Trophoblast cell (in vitro differentiated cells and primary cell): ENCODE measurements around the gene GGT7.

ENCODE experiments used
- DNase-seq, 2 donors: peaks; one replicate each; pipeline ENCODE4 v3.0.0-alpha.2; 2016
- H2AFZ ChIP-seq: 2 replicates; pipeline ENCODE4 v1.6.1; 2013; ENCODE audit warnings: low read length, moderate library complexity, mild to moderate bottlenecking; ENCODE audit not compliant: insufficient read depth, poor library complexity
- H2AK5ac ChIP-seq: 2 replicates; pipeline ENCODE4 v1.6.1; 2013; ENCODE audit warnings: mild to moderate bottlenecking, low read length
- H2BK120ac ChIP-seq: 2 replicates; pipeline ENCODE4 v1.6.1; 2013; ENCODE audit warnings: low read length, mild to moderate bottlenecking, moderate library complexity; ENCODE audit not compliant: insufficient read depth, poor library complexity
- H2BK12ac ChIP-seq: 2 replicates; pipeline ENCODE4 v1.6.1; 2013; ENCODE audit warnings: mild to moderate bottlenecking, low read length, moderate library complexity
- H2BK5ac ChIP-seq: 2 replicates; pipeline ENCODE4 v1.6.1; 2013; ENCODE audit warnings: low read length, low read depth, moderate library complexity, mild to moderate bottlenecking; ENCODE audit not compliant: poor library complexity
- H3K14ac ChIP-seq: 2 replicates; pipeline ENCODE4 v1.6.1; 2013; ENCODE audit warnings: mild to moderate bottlenecking, low read length
- H3K18ac ChIP-seq: 2 replicates; pipeline ENCODE4 v1.6.1; 2013; ENCODE audit warnings: mild to moderate bottlenecking, low read length
- H3K23ac ChIP-seq: 2 replicates; pipeline ENCODE4 v1.6.1; 2013; ENCODE audit warnings: low read length
- H3K27ac ChIP-seq: 2 replicates; pipeline ENCODE4 v1.5.1; 2013; ENCODE audit warnings: low read depth, mild to moderate bottlenecking, inconsistent platforms, low read length, moderate library complexity
- H3K27me3 ChIP-seq: 2 replicates; pipeline ENCODE4 v1.6.1; 2013; ENCODE audit warnings: inconsistent platforms, mild to moderate bottlenecking, low read length, moderate library complexity; ENCODE audit not compliant: insufficient read depth
- H3K36me3 ChIP-seq, 2 experiments: 1 replicate in 1 of 2; 2 replicates in 1 of 2; pipeline ENCODE4 v1.6.1; 2013; ENCODE audit warnings: low read length in 2 of 2, mild to moderate bottlenecking in 2 of 2, moderate library complexity in 1 of 2; ENCODE audit not compliant: insufficient read depth in 2 of 2, control insufficient read depth in 1 of 2
- H3K4ac ChIP-seq: 2 replicates; pipeline ENCODE4 v1.6.1; 2013; ENCODE audit warnings: low read depth, mild to moderate bottlenecking, low read length, moderate library complexity
- H3K4me1 ChIP-seq, 2 experiments: 1 replicate in 1 of 2; 2 replicates in 1 of 2; pipeline ENCODE4 v1.6.1; 2013; ENCODE audit warnings: low read length in 2 of 2, mild to moderate bottlenecking in 2 of 2, moderate library complexity in 1 of 2; ENCODE audit not compliant: insufficient read depth in 2 of 2, control insufficient read depth in 1 of 2
- H3K4me2 ChIP-seq: 2 replicates; pipeline ENCODE4 v1.6.1; 2013; ENCODE audit warnings: inconsistent platforms, mild to moderate bottlenecking, low read length, moderate library complexity
- H3K4me3 ChIP-seq: 2 replicates; pipeline ENCODE4 v1.5.1; 2013; ENCODE audit warnings: mild to moderate bottlenecking, low read depth, low read length, inconsistent platforms
- H3K79me1 ChIP-seq: one replicate; pipeline ENCODE4 v1.6.1; 2013; ENCODE audit warnings: low read length
- H3K79me2 ChIP-seq: 2 replicates; pipeline ENCODE4 v1.6.1; 2013; ENCODE audit warnings: low read length, mild to moderate bottlenecking; ENCODE audit not compliant: control insufficient read depth, insufficient read depth, poor library complexity
- H3K9ac ChIP-seq: 2 replicates; pipeline ENCODE4 v1.6.1; 2013; ENCODE audit warnings: mild to moderate bottlenecking, low read length
- H3K9me3 ChIP-seq: 2 replicates; pipeline ENCODE4 v1.6.1; 2013; ENCODE audit warnings: low read depth, mild to moderate bottlenecking, control low read depth, inconsistent platforms, low read length; ENCODE audit not compliant: insufficient read depth
- H4K12ac ChIP-seq: 2 replicates; pipeline ENCODE4 v1.6.1; 2013; ENCODE audit warnings: low read depth, mild to moderate bottlenecking, low read length, moderate library complexity
- H4K8ac ChIP-seq: 2 replicates; pipeline ENCODE4 v1.6.1; 2013; ENCODE audit warnings: low read depth, mild to moderate bottlenecking, low read length, moderate library complexity
- H4K91ac ChIP-seq: one replicate; pipeline ENCODE4 v1.6.1; 2013; ENCODE audit warnings: low read depth, mild to moderate bottlenecking, low read length, moderate library complexity
- WGBS: extraction: QIAGEN DNeasy Blood & Tissue Kit; methylation state at CpG from one replicate; pipeline ENCODE4 v1.1.7; 2013; ENCODE audit warnings: missing lambda C conversion rate; ENCODE audit not compliant: insufficient read length, insufficient coverage; ENCODE audit errors: extremely low coverage; 5-methylcytosine and 5-hydroxymethylcytosine counted together

Gene GGT7

GRCh38 chr20:34887023-34887422 lies 14.4 kb upstream of the GGT7 start:
- no CpG with 5 or more reads among the region's 3 CpGs for WGBS
- Histone ChIP-seq H2BK12ac (no peak overlapping the region), H4K12ac (no peak overlapping the region), H3K4ac (no peak overlapping the region), H2BK5ac (no peak overlapping the region), H2AK5ac (no peak overlapping the region), H3K79me2 (no peaks in the 10 kb centered on the region), H3K14ac (no peak overlapping the region), H2BK120ac (no peak overlapping the region), H3K27ac (no peak overlapping the region), H3K4me3 (no peak overlapping the region), H3K18ac (no peak overlapping the region), H3K36me3 (peaks cover 9 to 12% of the 10 kb centered on the region in 2 experiments), H3K4me1 (peaks cover 0 to 2% of the 10 kb centered on the region in 2 experiments), H3K23ac (no peak overlapping the region), H4K8ac (no peak overlapping the region), H2AFZ (no peak overlapping the region), H3K9ac (no peak overlapping the region), H4K91ac (no peak overlapping the region), H3K27me3 (no peaks in the 10 kb centered on the region), H3K9me3 (no peaks in the 10 kb centered on the region), H3K79me1 (no peaks in the 10 kb centered on the region), H3K4me2 (no peak overlapping the region)
- DNase-seq: no peak

- Histone ChIP-seq H2BK12ac (no peak overlapping the region), H3K4ac (no peak overlapping the region), H3K9me3 (no peaks in the 10 kb centered on the region), H2BK120ac (no peak overlapping the region), H3K79me2 (no peaks in the 10 kb centered on the region), H2BK5ac (no peak overlapping the region), H3K4me1 (no peaks in the 10 kb centered on the region), H4K8ac (no peak overlapping the region), H3K79me1 (no peaks in the 10 kb centered on the region), H3K4me2 (no peak overlapping the region), H3K27me3 (no peaks in the 10 kb centered on the region), H3K18ac (no peak overlapping the region), H3K23ac (no peak overlapping the region), H4K91ac (no peak overlapping the region), H4K12ac (no peak overlapping the region), H2AK5ac (no peak overlapping the region), H2AFZ (no peak overlapping the region), H3K9ac (no peak overlapping the region), H3K14ac (no peak overlapping the region), H3K4me3 (no peak overlapping the region), H3K27ac (no peak overlapping the region), H3K36me3 (peaks cover 9 to 12% of the 10 kb centered on the region in 2 experiments)
- WGBS: no CpG with 5 or more reads among the region's 3 CpGs
- no peak for DNase-seq
These were observed 13.5 kb upstream of the GGT7 start for GRCh38 chr20:34886122-34886521.

DNA sequence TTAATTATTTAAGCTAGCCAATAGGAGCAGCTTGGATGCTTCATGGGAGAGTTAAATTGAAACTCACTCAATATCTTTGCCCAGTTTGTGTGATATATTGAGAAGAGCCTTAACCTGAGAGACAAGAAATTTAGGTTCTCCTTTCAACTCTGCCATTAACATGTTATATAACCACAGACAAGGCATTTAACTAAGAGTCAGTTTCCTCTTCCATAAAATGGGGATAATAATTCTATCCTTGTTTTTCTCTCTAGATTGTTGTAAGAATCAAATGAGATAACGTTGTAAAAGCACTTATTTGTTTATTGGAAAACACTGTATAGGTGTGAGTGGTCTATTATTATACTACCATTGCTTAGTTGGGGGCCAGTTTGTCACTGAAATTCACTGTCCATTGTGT lies 11.6 kb upstream of the GGT7 start:
- no peak overlapping the region for H3K9ac ChIP-seq
- H4K8ac ChIP-seq: no peak overlapping the region
- no peak overlapping the region for H3K23ac ChIP-seq
- H3K4me2 ChIP-seq: no peak overlapping the region
- no peak for DNase-seq
- peaks cover 9 to 12% of the 10 kb centered on the region in 2 experiments for H3K36me3 ChIP-seq
- no peaks in the 10 kb centered on the region for H3K9me3 ChIP-seq
- H3K4me1 ChIP-seq: no peaks in the 10 kb centered on the region
- no peak overlapping the region for H3K18ac ChIP-seq
- no peak overlapping the region for H2AFZ ChIP-seq
- no peaks in the 10 kb centered on the region for H3K79me2 ChIP-seq
- no peak overlapping the region for H2BK5ac ChIP-seq
- whole genome bisulfite sequencing: no CpG with 5 or more reads among the region's 1 CpG
- H4K91ac ChIP-seq: no peak overlapping the region
- H3K4me3 ChIP-seq: no peak overlapping the region
- H2AK5ac ChIP-seq: no peak overlapping the region
- H3K14ac ChIP-seq: no peak overlapping the region
- H2BK120ac ChIP-seq: no peak overlapping the region
- H3K79me1 ChIP-seq: no peaks in the 10 kb centered on the region
- H2BK12ac ChIP-seq: no peak overlapping the region
- H4K12ac ChIP-seq: no peak overlapping the region
- H3K27me3 ChIP-seq: no peaks in the 10 kb centered on the region
- H3K27ac ChIP-seq: no peak overlapping the region
- no peak overlapping the region for H3K4ac ChIP-seq

GRCh38 chr20:34883809-34884208 lies 11.2 kb upstream of the GGT7 start:
- no peak overlapping the region for H3K4me2 ChIP-seq
- H4K91ac ChIP-seq: no peak overlapping the region
- no peak overlapping the region for H3K4ac ChIP-seq
- H3K79me1 ChIP-seq: no peaks in the 10 kb centered on the region
- H4K8ac ChIP-seq: no peak overlapping the region
- WGBS: no CpG with 5 or more reads among the region's 4 CpGs
- no peak overlapping the region for H2BK5ac ChIP-seq
- H2AK5ac ChIP-seq: no peak overlapping the region
- H2BK12ac ChIP-seq: no peak overlapping the region
- DNase-seq: no peak
- no peak overlapping the region for H3K23ac ChIP-seq
- peaks cover 9 to 12% of the 10 kb centered on the region in 2 experiments for H3K36me3 ChIP-seq
- H3K9me3 ChIP-seq: no peaks in the 10 kb centered on the region
- H3K79me2 ChIP-seq: no peaks in the 10 kb centered on the region
- H3K4me3 ChIP-seq: no peak overlapping the region
- H2BK120ac ChIP-seq: no peak overlapping the region
- no peak overlapping the region for H3K27ac ChIP-seq
- H3K14ac ChIP-seq: no peak overlapping the region
- no peak overlapping the region for H4K12ac ChIP-seq
- no peaks in the 10 kb centered on the region for H3K4me1 ChIP-seq
- H3K9ac ChIP-seq: no peak overlapping the region
- no peak overlapping the region for H2AFZ ChIP-seq
- H3K18ac ChIP-seq: no peak overlapping the region
- no peaks in the 10 kb centered on the region for H3K27me3 ChIP-seq
